ENCODE data around the gene COQ9.
"Not testable (repeated sequence)": the region's sequence is repeated elsewhere in the genome, so short reads cannot be mapped to it uniquely, and the experiment has no call there.

The COQ9 gene, protein sequence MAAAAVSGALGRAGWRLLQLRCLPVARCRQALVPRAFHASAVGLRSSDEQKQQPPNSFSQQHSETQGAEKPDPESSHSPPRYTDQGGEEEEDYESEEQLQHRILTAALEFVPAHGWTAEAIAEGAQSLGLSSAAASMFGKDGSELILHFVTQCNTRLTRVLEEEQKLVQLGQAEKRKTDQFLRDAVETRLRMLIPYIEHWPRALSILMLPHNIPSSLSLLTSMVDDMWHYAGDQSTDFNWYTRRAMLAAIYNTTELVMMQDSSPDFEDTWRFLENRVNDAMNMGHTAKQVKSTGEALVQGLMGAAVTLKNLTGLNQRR

DNA sequence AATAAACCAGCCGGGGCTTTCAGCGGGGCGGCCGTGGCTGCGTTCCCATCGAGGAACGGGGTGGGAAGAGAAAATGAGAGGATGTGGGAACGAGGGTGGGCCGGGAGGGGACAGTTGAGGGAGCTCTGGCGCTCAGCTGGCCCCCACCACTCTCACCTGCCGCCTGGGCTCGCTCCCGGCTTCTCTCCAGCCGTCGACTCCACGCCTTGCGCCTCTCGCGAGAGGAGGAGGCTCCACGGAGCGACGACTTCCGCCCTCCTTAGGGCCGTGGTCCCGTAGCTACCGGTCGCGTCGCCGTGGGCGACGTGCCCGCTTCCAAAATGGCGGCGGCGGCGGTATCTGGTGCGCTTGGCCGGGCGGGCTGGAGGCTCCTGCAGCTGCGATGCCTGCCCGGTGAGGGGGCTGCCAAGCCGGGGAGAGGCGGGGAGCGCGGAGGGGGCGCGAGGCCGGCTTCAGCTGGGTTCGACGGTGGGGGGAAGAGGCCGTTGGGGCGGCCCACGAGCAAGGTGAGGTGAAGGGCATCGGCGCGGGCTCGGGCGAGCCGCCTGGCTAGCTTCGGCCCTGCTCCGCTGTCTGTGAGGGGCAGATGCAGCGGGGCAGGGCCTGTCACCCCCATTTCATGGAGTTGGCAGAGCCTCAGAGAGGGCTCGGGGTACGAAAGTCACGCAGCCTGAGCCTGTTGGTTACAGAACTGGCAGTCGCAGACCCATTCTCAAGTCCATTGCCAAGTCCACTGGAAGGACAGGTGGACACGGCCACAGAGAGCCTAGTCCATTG lies at the start of gene COQ9, which contains the start of gene CIAPIN1:
COQ9 (plus strand) TSS at position 294 of the 777 bp plus-strand sequence; CDS start at position 321, 27 bp downstream.
CIAPIN1 (minus strand) TSS at position 200 of the 777 bp plus-strand sequence. CDS start 6,457 bp downstream, outside the sequence.
- peak within 1 kb of the TSS; percentile 65 for H3K4me3 ChIP-seq (ENCODE audit: low read length)
- no peaks in the 10 kb centered on the region for H3K36me3 ChIP-seq (ENCODE audit: control insufficient read depth, insufficient read depth, low read length)
- peak within 1 kb of the TSS; percentile 94 for H3K9ac ChIP-seq (ENCODE audit: low read length)
- H3K27me3 ChIP-seq (ENCODE audit: control insufficient read depth, insufficient read depth, low read length) = no peaks in the 10 kb centered on the region
- H3K9me3 ChIP-seq (ENCODE audit: control insufficient read depth, low read length) = no peaks in the 10 kb centered on the region
- H3K4me1 ChIP-seq (ENCODE audit: control insufficient read depth, insufficient read depth, low read length) = peaks cover 11% of the 10 kb centered on the region

DNA sequence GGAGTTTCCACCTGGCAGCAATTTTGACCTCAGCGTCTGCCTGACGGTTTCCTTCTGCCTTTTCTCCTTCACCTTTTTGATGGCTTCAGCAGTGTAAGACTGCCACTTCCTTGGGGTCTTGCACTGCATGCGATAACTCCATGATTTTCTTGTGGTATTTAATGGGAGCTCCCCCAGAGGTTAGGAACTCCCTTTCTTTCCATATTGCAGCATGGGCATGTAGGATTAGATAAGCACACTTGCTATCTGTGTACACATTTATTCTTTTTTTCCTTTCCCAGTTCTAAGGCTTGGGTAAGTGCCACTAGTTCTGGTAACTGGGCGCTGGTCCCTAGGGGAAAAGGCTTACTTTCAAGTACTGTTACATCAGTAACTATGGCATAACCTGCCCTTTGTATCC lies 49.8 kb upstream of the COQ9 start:
- H3K4me1 ChIP-seq (ENCODE audit: control insufficient read depth, insufficient read depth, low read length) = peaks cover 27% of the 10 kb centered on the region
- H3K36me3 ChIP-seq (ENCODE audit: control insufficient read depth, insufficient read depth, low read length); H3K4me3 ChIP-seq (ENCODE audit: low read length); H3K9me3 ChIP-seq (ENCODE audit: control insufficient read depth, low read length); H3K9ac ChIP-seq (ENCODE audit: low read length); H3K27me3 ChIP-seq (ENCODE audit: control insufficient read depth, insufficient read depth, low read length): not testable (repeated sequence)

DNA sequence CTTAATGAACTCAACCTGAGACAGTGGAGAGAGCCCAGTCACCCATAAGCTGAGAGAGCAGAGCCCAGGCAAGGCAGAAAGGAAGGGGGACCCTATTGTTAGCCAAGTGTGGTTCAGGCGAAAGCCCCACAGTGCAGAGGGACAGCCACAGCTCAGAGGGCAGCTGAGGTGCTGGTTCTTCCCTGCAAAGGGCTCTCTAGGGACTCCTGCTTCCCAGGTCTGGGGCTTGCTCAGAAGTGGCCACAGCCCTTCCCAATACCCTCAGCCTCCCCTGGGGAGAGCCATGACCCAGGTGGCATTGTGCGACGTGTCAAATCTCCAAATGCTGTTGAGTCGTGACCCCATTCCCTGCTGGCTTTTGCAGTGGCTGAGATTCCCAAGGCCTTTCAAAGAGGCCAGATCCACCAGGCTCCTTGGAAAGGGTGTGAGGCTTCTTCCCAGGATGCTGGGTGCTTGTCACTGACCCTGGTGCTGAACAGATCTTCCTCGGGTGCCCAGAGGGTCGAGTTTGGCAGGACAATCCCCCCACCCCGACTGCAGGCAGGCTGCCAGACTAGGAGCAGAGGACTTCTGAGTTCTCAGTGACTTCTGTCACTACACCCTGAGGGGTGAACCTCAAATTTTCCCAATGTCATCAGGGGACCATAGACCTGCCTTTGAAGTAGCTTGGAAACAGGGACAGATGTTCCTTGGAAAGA lies 45.2 kb upstream of the COQ9 start:
- peaks cover 9% of the 10 kb centered on the region for H3K4me1 ChIP-seq (ENCODE audit: control insufficient read depth, insufficient read depth, low read length)
- no peaks in the 10 kb centered on the region for H3K36me3 ChIP-seq (ENCODE audit: control insufficient read depth, insufficient read depth, low read length)
- H3K9me3 ChIP-seq (ENCODE audit: control insufficient read depth, low read length) = no peaks in the 10 kb centered on the region
- H3K4me3 ChIP-seq (ENCODE audit: low read length) = no peak overlapping the region
- H3K9ac ChIP-seq (ENCODE audit: low read length) = no peak overlapping the region
- no peaks in the 10 kb centered on the region for H3K27me3 ChIP-seq (ENCODE audit: control insufficient read depth, insufficient read depth, low read length)

DNA sequence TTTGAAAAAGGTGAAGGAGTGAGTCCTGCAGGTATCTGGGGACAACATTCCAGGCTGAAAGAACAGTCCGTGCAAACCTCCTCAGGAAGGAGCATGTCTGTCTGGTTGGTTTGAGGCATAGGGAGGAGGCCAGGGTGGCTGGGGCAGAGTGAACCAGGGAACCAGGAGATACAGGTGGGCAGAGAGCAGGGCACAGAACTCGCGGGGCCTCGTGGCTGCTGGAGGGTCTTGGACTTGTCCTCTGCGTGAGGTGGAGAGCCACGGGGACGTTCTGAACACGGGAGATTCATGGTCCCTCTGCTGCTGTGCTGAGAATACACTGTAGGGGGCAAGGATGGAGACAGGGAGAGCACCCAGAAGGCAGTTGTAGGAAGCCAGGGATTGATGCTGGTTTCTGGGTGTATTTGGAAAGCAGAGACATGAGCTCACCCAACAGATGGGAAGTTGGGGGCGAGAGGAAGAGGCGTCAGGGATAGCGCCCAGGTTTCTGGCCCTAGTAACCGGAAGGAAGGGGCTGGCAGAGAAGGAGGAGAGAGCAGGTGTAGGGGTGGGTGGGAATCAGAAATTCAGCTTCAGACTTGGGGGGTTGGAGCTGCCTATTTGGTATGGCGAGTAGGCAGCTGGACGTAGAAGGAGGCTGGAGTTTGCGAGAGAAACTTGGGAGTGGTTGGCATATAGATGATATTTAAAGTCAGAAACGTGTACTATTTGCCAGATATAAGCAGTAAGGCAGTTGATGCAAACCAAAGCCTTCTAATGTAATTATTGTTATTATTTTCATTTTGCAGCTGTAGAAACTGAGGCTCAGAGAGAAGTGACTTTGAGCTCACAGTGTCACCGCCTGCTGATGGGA lies 43.1 kb upstream of the COQ9 start, which contains the start of gene CCL17:
CCL17 (plus strand) TSS at position 803 of the 853 bp plus-strand sequence. CDS start 9,166 bp downstream, outside the sequence.
- Histone ChIP-seq H3K36me3 (ENCODE audit: control insufficient read depth, insufficient read depth, low read length) (no peaks in the 10 kb centered on the region), H3K4me1 (ENCODE audit: control insufficient read depth, insufficient read depth, low read length) (no peaks in the 10 kb centered on the region), H3K27me3 (ENCODE audit: control insufficient read depth, insufficient read depth, low read length) (no peaks in the 10 kb centered on the region), H3K4me3 (ENCODE audit: low read length) (no peak within 1 kb of the TSS), H3K9ac (ENCODE audit: low read length) (no peak within 1 kb of the TSS), H3K9me3 (ENCODE audit: control insufficient read depth, low read length) (no peaks in the 10 kb centered on the region)

DNA sequence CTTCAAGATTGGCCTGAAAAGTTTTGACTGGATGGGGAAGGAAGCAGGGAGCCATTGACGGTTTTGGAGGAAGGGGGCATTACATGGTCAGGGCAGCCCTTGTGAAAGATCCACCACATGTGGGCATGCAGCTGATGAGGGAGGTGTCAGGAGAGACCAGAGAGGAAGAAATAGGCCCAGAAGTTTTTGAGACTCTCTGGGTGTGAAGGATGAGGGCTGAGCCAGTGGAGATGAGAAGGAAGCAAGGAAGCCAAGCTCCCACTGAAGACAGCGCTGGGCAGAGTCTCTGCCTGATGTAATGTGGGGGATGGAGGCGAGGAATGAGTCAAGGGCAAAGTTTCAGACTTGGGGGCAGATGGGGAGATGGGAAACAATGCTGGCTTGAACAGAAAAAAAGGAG lies 42.2 kb upstream of the COQ9 start:
- Histone ChIP-seq H3K4me1 (ENCODE audit: control insufficient read depth, insufficient read depth, low read length) (peaks cover 8% of the 10 kb centered on the region), H3K9ac (ENCODE audit: low read length) (no peak overlapping the region), H3K27me3 (ENCODE audit: control insufficient read depth, insufficient read depth, low read length) (no peaks in the 10 kb centered on the region), H3K4me3 (ENCODE audit: low read length) (no peak overlapping the region), H3K36me3 (ENCODE audit: control insufficient read depth, insufficient read depth, low read length) (no peaks in the 10 kb centered on the region), H3K9me3 (ENCODE audit: control insufficient read depth, low read length) (no peaks in the 10 kb centered on the region)

DNA sequence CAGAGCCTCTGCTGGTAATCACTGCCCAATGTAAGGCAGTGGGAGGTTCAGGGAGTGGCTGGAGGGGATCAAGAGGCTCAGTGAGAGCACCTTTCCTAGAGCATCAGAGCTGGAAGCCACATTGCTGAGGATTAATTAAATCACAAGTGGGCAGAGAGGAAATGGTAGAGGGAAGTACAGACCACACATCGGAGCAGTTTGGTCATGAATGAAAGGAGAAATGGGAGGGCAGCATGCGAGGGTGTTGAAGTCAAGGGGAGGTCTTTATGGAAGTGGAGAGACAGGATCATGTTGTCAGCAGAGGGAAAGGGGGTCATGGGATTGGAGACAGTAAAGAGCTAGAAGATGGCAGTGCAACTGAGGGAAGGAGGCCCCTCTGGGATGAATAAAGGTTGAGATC lies 40.4 kb upstream of the COQ9 start:
- Histone ChIP-seq H3K27me3 (ENCODE audit: control insufficient read depth, insufficient read depth, low read length) (no peaks in the 10 kb centered on the region), H3K4me1 (ENCODE audit: control insufficient read depth, insufficient read depth, low read length) (peaks cover 8% of the 10 kb centered on the region), H3K36me3 (ENCODE audit: control insufficient read depth, insufficient read depth, low read length) (no peaks in the 10 kb centered on the region), H3K9ac (ENCODE audit: low read length) (no peak overlapping the region), H3K9me3 (ENCODE audit: control insufficient read depth, low read length) (no peaks in the 10 kb centered on the region), H3K4me3 (ENCODE audit: low read length) (no peak overlapping the region)

DNA sequence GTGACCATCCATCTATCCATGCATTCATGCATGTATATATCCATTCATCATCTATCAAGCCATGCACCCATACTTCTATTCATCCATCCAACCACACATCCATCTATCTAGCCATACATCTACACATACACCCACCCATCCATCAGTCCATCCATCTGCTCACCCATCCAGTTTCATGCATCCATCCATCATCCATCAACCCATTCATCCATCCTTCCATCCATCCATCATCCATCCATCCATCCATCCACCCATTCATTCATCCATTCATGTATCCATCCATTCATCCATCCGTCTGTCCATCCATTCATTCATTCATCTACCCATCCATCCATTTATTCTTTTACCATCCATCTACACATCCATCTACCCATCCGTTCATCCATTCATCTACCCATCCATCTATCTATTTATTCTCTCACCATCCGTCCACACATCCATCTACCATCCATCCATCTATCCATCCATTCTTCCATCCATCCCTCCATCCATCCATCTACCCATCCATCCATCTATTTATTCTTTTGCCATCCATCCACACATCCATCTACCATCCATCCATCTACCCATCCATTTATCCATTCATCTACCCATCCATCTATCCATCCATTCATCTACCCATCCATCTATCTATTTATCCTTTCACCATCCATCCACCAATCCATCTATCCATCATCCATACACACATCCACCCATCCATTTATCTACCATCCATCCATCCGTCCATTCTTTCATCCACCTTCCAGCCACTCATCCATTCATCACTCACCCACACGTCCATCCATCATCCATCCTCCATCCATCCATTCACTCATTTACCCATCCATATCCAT lies 39.5 kb upstream of the COQ9 start:
- peaks cover 8% of the 10 kb centered on the region for H3K4me1 ChIP-seq (ENCODE audit: control insufficient read depth, insufficient read depth, low read length)
- H3K9ac ChIP-seq (ENCODE audit: low read length) = no peak overlapping the region
- no peaks in the 10 kb centered on the region for H3K9me3 ChIP-seq (ENCODE audit: control insufficient read depth, low read length)
- H3K36me3 ChIP-seq (ENCODE audit: control insufficient read depth, insufficient read depth, low read length) = no peaks in the 10 kb centered on the region
- no peak overlapping the region for H3K4me3 ChIP-seq (ENCODE audit: low read length)
- H3K27me3 ChIP-seq (ENCODE audit: control insufficient read depth, insufficient read depth, low read length) = no peaks in the 10 kb centered on the region

DNA sequence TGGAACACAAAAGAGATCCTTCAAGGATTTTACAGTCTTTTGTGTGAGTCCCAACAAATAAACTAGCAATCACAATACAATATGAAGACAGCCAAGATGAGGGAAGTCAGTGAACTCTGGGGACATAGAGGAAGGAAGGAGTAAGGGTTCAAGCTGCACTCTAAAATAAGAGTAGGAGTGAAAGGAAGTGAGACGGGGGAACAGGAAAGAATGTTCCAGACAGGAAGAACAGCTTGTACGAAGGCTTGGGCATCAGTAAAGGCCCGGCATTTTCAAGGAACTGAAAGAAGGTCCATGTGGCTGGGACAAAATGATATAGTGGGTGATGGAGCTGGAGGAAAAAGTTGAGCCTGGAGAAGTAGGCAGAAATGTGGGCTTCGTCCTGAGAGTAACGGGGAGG lies 38.2 kb upstream of the COQ9 start:
- Histone ChIP-seq H3K27me3 (ENCODE audit: control insufficient read depth, insufficient read depth, low read length) (peaks cover 2% of the 10 kb centered on the region), H3K36me3 (ENCODE audit: control insufficient read depth, insufficient read depth, low read length) (no peaks in the 10 kb centered on the region), H3K9ac (ENCODE audit: low read length) (no peak overlapping the region), H3K9me3 (ENCODE audit: control insufficient read depth, low read length) (no peaks in the 10 kb centered on the region), H3K4me3 (ENCODE audit: low read length) (no peak overlapping the region), H3K4me1 (ENCODE audit: control insufficient read depth, insufficient read depth, low read length) (peaks cover 8% of the 10 kb centered on the region)

DNA sequence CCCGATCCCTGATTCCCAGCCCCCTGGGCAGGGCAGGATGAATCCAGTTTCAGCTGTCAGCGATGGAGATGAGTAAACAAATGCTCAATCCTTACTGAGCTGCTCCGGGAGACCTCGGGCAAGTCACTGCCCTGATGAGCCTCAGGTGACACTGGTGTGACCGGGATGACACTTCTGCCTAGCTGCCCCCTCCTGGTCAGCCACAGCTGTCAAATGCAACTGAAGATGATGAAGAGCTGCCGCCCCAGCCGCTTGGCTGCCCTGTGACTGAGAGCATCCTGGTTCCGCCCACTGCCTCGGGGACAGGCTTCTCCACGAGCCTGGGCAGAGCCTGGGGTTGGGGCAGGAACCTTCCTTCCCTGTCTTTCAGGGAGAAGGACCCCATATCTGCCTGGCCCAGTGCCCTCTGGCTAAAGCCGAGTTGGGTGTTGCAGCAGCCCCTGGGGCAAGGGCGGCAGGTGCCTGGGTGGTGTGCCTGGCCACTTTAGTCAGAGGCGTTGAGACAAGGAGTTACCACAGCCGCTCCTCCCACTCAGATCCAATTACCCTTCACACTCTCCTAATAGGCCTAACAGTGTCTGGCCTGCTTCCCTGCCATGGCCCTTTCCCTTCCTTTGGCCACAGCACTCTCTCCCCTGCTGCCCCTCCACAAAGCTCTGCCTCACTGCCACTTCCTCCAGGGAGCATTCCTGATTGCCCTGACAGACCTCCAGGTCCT lies 37.2 kb upstream of the COQ9 start:
- no peaks in the 10 kb centered on the region for H3K36me3 ChIP-seq (ENCODE audit: control insufficient read depth, insufficient read depth, low read length)
- H3K4me3 ChIP-seq (ENCODE audit: low read length) = no peak overlapping the region
- H3K9me3 ChIP-seq (ENCODE audit: control insufficient read depth, low read length) = no peaks in the 10 kb centered on the region
- peaks cover 8% of the 10 kb centered on the region for H3K4me1 ChIP-seq (ENCODE audit: control insufficient read depth, insufficient read depth, low read length)
- H3K9ac ChIP-seq (ENCODE audit: low read length) = no peak overlapping the region
- peaks cover 2% of the 10 kb centered on the region for H3K27me3 ChIP-seq (ENCODE audit: control insufficient read depth, insufficient read depth, low read length)

DNA sequence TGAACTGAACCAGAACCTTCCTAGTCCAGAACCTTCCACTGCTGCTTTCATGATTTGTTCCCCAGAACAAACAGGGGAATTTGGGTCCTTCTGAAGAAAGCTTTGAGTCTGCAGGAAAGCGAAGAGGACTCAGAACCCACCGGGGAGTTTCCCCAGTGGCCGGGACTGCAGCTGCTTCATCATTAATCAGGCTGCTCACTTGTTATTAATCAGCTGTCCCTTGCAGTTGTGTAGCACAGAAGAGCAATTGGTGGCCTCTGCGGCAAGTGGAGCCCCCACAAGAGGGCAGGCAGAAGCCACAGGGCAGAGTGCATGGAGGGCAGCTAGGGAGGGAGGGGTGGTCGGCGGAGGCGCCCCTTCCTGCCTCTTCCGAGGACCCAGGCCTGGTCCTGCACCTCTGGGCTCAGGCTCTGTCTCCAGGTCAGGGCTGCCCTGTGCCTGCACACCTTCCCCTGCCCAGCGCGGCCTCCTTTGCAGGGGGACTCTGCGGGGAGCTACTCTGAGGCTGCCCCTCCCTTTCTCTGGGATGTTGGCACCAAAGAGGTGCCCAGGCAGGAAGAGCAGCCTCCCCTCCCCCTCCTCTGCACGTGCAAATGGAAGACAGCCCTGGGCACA lies 35.8 kb upstream of the COQ9 start:
- Histone ChIP-seq H3K9ac (ENCODE audit: low read length) (no peak overlapping the region), H3K36me3 (ENCODE audit: control insufficient read depth, insufficient read depth, low read length) (no peaks in the 10 kb centered on the region), H3K9me3 (ENCODE audit: control insufficient read depth, low read length) (no peaks in the 10 kb centered on the region), H3K4me1 (ENCODE audit: control insufficient read depth, insufficient read depth, low read length) (peaks cover 8% of the 10 kb centered on the region), H3K27me3 (ENCODE audit: control insufficient read depth, insufficient read depth, low read length) (peaks cover 2% of the 10 kb centered on the region), H3K4me3 (ENCODE audit: low read length) (no peak overlapping the region)

Measured in mucosa of stomach (tissue), 1 donor.